ENCODE measurements around the gene OPCML. TPM values are rescaled to one million over a fixed set of nuclear protein-coding genes. Genes with fewer than 3 reads are reported as not detected.

OPCML gene
- total RNA-seq, 1 experiment from 2014 or later = 0.07 TPM

DNA sequence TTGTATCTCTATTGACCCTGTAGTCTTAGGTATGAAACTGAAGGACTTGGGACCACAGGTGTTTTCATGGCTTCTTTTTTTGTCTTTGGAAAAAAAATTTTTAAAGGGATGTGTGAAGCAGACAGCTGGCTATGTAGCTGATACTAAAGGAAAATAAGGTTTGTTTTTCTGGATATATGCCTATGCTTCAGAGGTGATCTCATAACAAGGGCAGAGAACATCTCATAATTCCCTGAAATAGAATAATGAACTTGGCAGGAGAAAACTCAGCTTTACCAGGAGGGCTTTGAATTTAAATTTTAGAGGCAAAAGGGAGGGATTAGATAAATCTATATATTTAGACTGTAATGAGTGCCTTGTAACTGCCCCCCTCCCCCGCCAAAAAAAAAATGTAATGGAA is 714.9 kb downstream of the OPCML start:
- in situ Hi-C loops (cut with HindIII; ENCODE audit: low pct_unique_long_range_greater_than_20kb, low sequenced_read_pairs) = no loop called here

GRCh38 chr11:132814410-132814809 is 717.9 kb downstream of the OPCML start:
- no peak for DNase-seq (ENCODE audit: low read depth)
- in situ Hi-C loops (cut with HindIII; ENCODE audit: low pct_unique_long_range_greater_than_20kb, low sequenced_read_pairs) = no loop called here

More for the DNA sequence above, 714.9 kb downstream of the OPCML start:
- no peak for DNase-seq (ENCODE audit: low read depth)

GRCh38 chr11:132811649-132812048 is 720.7 kb downstream of the OPCML start:
- in situ Hi-C loops (cut with HindIII; ENCODE audit: low pct_unique_long_range_greater_than_20kb, low sequenced_read_pairs) = no loop called here
- no peak for DNase-seq (ENCODE audit: low read depth)

- DNase-seq (ENCODE audit: low read depth) = no peak
- in situ Hi-C loops (cut with HindIII; ENCODE audit: low pct_unique_long_range_greater_than_20kb, low sequenced_read_pairs) = no loop called here
Observed at GRCh38 chr11:132809070-132809469, 723.2 kb downstream of the OPCML start.

- in situ Hi-C loops (cut with HindIII; ENCODE audit: low pct_unique_long_range_greater_than_20kb, low sequenced_read_pairs) = no loop called here
- no peak for DNase-seq (ENCODE audit: low read depth)
Observed at GRCh38 chr11:132804258-132804657, 728.0 kb downstream of the OPCML start.

DNA sequence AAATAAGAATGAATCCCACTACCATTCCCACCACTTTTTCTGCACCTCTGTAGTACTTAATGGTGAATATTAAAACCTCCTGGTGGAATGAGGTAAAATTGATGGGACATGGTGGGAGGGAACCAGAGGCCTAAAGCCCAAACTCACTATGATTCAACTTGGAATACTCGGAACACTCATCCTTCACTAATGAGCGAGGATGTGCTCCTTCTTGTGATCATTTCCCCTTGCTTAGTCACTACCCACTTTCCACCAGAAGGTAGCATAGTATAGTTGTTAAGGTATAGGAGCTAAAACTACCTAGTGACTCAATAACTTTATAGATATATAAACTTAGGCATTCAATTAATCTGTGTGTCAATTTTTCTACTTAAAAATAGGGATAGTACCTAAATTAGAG is 728.9 kb downstream of the OPCML start:
- in situ Hi-C loops (cut with HindIII; ENCODE audit: low pct_unique_long_range_greater_than_20kb, low sequenced_read_pairs) = no loop called here

GRCh38 chr11:132802947-132803346 is 729.4 kb downstream of the OPCML start:
- in situ Hi-C loops (cut with HindIII; ENCODE audit: low pct_unique_long_range_greater_than_20kb, low sequenced_read_pairs) = no loop called here

More for the DNA sequence above, 728.9 kb downstream of the OPCML start:
- DNase-seq (ENCODE audit: low read depth) = no peak

DNA sequence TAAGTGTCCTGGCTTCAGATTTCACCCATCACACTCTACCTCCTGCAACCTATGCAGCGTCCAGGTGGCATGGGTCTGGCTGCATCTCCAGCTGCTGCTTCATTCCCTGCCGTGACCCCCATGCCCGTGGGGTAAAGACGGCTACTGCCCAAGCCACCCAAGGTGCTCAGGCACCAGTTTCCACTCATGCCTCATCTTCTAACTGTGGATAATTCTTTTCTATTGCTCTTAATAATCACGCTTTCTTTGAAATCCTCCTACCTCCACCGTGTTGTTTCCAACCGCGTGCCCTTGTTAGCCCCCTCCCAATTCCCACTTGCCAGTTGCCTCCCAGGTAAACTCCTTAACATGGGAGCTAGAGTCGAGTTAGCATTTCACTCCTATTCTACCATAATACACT is 738.5 kb downstream of the OPCML start:
- no peak for DNase-seq (ENCODE audit: low read depth)
- in situ Hi-C loops (cut with HindIII; ENCODE audit: low pct_unique_long_range_greater_than_20kb, low sequenced_read_pairs) = no loop called here

More at GRCh38 chr11:132802947-132803346, 729.4 kb downstream of the OPCML start:
- DNase-seq (ENCODE audit: low read depth) = no peak

GRCh38 chr11:132792341-132793140 is 739.8 kb downstream of the OPCML start:
- no peak for DNase-seq (ENCODE audit: low read depth)
- in situ Hi-C loops (cut with HindIII; ENCODE audit: low pct_unique_long_range_greater_than_20kb, low sequenced_read_pairs) = no loop called here

GRCh38 chr11:132790971-132791370 is 741.3 kb downstream of the OPCML start:
- DNase-seq (ENCODE audit: low read depth) = no peak
- in situ Hi-C loops (cut with HindIII; ENCODE audit: low pct_unique_long_range_greater_than_20kb, low sequenced_read_pairs) = no loop called here

DNA sequence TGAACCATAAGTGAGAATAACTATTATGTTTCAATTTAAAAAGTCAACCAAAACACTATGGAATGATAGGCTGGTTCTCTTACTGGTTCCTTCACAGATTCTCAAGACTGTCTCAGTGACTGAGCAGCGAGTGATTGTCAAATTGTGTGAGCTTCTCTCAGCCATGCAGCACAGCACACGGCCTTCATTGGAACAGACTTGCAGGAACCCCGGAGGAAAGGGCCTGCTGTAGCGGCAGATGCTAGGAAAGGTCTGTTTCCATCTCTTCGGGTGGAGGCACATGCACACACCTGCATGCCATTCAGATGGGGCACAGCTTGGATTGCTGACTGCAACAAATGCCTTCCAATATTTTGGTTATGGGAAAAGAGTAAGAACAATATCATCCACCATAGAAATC is 741.8 kb downstream of the OPCML start:
- no peak for DNase-seq (ENCODE audit: low read depth)
- in situ Hi-C loops (cut with HindIII; ENCODE audit: low pct_unique_long_range_greater_than_20kb, low sequenced_read_pairs) = no loop called here

DNA sequence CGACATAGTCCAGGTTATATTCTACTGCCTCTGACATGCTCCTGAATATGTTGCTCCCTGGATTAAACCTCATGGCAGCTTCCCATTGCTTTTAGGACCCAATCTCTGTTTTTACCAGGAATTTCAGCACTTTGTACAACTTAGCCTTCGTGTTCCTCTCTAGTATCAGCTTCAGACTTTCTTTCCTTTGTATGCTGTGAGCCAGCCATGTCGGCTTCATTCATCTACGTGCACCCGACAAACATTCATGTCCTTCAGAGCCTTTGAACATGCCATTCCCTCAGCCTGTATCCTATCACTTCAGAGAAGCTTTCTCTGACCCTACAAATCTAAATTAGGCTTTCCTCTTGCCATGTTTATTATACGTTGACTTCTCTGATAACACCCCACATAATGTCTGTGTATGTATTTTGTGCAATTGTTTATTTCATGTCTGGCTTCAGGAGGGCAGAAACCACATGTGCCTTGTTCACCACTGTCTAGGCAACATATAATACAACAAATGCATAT is 743.4 kb downstream of the OPCML start:
- in situ Hi-C loops (cut with HindIII; ENCODE audit: low pct_unique_long_range_greater_than_20kb, low sequenced_read_pairs) = no loop called here
- no peak for DNase-seq (ENCODE audit: low read depth)

DNA sequence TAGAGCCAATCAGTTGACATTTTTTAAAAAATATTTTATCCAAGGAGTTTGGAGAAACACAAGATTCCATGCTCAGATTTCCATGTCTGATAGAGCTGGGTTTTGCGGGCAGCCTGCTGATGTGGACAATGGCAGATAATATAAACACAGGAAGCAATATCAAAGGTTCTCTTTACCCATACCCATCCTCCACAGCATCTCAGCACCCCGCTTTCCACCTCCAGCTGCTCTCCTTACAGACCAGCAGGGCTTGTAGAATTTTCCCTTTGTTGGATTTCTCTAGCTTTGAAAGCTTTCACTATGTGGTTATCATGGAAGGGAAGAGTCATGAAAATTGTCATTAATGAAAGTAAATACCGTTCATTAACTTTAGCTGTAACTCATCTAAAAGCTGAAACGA is 746.4 kb downstream of the OPCML start:
- DNase-seq (ENCODE audit: low read depth) = no peak
- in situ Hi-C loops (cut with HindIII; ENCODE audit: low pct_unique_long_range_greater_than_20kb, low sequenced_read_pairs) = no loop called here

GRCh38 chr11:132784441-132784840 is 747.9 kb downstream of the OPCML start:
- DNase-seq (ENCODE audit: low read depth) = no peak

GRCh38 chr11:132782102-132782501 is 750.2 kb downstream of the OPCML start:
- in situ Hi-C loops (cut with HindIII; ENCODE audit: low pct_unique_long_range_greater_than_20kb, low sequenced_read_pairs) = no loop called here

More at GRCh38 chr11:132784441-132784840, 747.9 kb downstream of the OPCML start:
- in situ Hi-C loops (cut with HindIII; ENCODE audit: low pct_unique_long_range_greater_than_20kb, low sequenced_read_pairs) = no loop called here

GRCh38 chr11:132780046-132780445 is 752.3 kb downstream of the OPCML start:
- in situ Hi-C loops (cut with HindIII; ENCODE audit: low pct_unique_long_range_greater_than_20kb, low sequenced_read_pairs) = no loop called here
- no peak for DNase-seq (ENCODE audit: low read depth)

More at GRCh38 chr11:132782102-132782501, 750.2 kb downstream of the OPCML start:
- DNase-seq (ENCODE audit: low read depth) = no peak

DNA sequence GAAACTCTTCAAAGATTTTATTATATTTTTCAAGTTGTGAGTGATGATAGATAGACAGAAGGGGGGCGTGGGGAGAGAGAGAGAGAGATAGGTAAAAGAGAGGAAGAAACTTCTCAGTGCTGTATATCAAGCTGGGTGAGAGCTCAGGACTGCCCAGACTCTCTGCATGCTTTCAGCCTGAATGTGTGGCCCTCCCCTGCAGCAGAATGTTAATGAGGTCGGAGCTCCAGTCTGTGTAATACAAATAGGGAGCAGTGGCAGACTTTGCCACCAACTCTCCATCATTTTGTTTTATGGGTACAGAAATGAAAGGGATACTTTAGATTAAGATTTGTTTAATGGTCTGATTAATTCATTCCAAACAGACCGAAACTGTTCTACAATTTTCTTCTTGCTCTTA is 752.8 kb downstream of the OPCML start:
- no peak for DNase-seq (ENCODE audit: low read depth)
- in situ Hi-C loops (cut with HindIII; ENCODE audit: low pct_unique_long_range_greater_than_20kb, low sequenced_read_pairs) = no loop called here

- no peak for DNase-seq (ENCODE audit: low read depth)
- in situ Hi-C loops (cut with HindIII; ENCODE audit: low pct_unique_long_range_greater_than_20kb, low sequenced_read_pairs) = no loop called here
Observed at GRCh38 chr11:132777067-132777975, 755.0 kb downstream of the OPCML start.

DNA sequence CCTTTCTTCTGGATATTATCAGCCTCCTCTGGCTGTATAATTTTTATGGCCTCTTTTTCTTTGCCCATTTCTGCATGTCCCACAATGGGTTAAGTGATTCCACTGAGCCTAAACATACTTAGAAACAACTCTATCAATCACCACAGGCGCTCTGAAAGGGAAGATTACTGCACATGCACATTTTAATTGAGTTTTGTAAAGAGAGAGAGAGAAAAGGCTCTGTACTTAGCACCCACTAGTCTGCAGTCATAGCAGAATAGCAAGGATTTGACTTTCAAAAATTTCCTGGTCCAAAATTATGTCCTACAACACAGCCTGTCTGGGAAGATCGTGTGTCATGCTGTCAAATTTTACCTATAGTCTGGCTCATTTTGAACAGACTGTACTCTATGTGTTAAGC is 758.5 kb downstream of the OPCML start:
- in situ Hi-C loops (cut with HindIII; ENCODE audit: low pct_unique_long_range_greater_than_20kb, low sequenced_read_pairs) = no loop called here
- DNase-seq (ENCODE audit: low read depth) = no peak
